HEK293T (cell line): ENCODE measurements around the gene DBF4.

Source experiments
- ARNT ChIP-seq: fragments of 450-650 bp; IDR thresholded peaks from 2 replicates; pipeline ENCODE4 v1.6.1; 2017; ENCODE audit warnings: mild to moderate bottlenecking
- CTBP1 ChIP-seq: fragments of 450-650 bp; IDR thresholded peaks from 2 replicates; pipeline ENCODE4 v1.6.1; 2016; ENCODE audit warnings: borderline replicate concordance
- ELF4 ChIP-seq: fragments of 450-650 bp; IDR thresholded peaks from 2 replicates; pipeline ENCODE4 v1.6.1; 2017; ENCODE audit warnings: antibody characterized with exemption
- FOXA1 ChIP-seq: fragments of 450-650 bp; IDR thresholded peaks from 2 replicates; pipeline ENCODE4 v1.6.1; 2016; ENCODE audit warnings: mild to moderate bottlenecking
- FOXM1 ChIP-seq: fragments of 450-650 bp; IDR thresholded peaks from 2 replicates; pipeline ENCODE4 v1.6.1; 2017; ENCODE audit warnings: mild to moderate bottlenecking, borderline replicate concordance
- LEF1 ChIP-seq: fragments of 450-650 bp; IDR thresholded peaks from 2 replicates; pipeline ENCODE4 v1.6.1; 2017; ENCODE audit warnings: mild to moderate bottlenecking, borderline replicate concordance
- NFRKB ChIP-seq: fragments of 450-650 bp; IDR thresholded peaks from 2 replicates; pipeline ENCODE4 v1.6.1; 2016; ENCODE audit warnings: mild to moderate bottlenecking, moderate library complexity
- SP1 ChIP-seq: fragments of 450-650 bp; IDR thresholded peaks from 2 replicates; pipeline ENCODE4 v1.6.1; 2017
- TARDBP ChIP-seq: fragments of 450-650 bp; IDR thresholded peaks from 2 replicates; pipeline ENCODE4 v1.6.1; 2016
- ZNF384 ChIP-seq: fragments of 450-650 bp; IDR thresholded peaks from 2 replicates; pipeline ENCODE4 v1.6.1; 2016

DNA sequence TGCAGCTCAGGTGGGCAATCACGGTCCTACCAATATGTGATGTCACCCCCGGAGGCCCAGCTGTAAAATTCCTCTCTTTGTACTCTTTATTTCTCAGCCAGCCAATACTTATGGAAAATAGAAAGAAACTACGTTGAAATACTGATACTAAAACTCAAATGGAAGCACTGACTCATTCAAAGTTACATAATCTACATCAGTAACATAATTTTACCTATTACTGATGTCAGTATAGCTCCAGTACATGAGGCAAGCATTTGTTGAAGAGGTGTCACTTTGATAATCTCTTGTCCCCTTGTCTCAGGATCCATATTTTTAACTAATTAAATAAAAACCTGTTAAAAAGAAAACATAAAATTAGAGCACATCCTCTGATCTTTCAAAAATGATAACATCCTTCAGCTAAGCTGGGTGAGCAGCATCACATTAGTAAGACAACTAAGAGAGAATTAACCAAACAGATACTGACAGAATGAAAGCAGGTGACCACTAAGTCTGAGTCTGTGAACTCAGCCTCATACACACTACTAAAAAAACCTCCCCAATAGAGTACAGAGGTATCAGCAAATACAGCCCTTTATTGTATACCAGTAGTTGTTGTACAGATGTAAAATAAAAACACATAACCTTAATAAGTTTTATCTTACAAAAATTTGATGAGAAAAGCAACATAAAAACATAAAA, 17.7 kb upstream of the DBF4 start:
- no peak for TF ChIP-seq TARDBP
- TF ChIP-seq CTBP1, result no peak
- TF ChIP-seq FOXM1, result no peak
- no peak for TF ChIP-seq LEF1
- no peak for TF ChIP-seq ELF4
- no peak for TF ChIP-seq SP1
- no peak for TF ChIP-seq NFRKB
- TF ChIP-seq FOXA1, result no peak
- no peak for TF ChIP-seq ARNT
- no peak for TF ChIP-seq ZNF384
